ENCODE data around the gene ARHGAP26. TPM values are rescaled to one million over a fixed set of nuclear protein-coding genes. Genes with fewer than 3 reads are reported as not detected.
"Not testable (repeated sequence)": the region's sequence is repeated elsewhere in the genome, so short reads cannot be mapped to it uniquely, and the experiment has no call there.

ARHGAP26 gene
- total RNA-seq, 4 donors from 2014 or later: 11.0 to 23.3 (median 14.3) TPM

DNA sequence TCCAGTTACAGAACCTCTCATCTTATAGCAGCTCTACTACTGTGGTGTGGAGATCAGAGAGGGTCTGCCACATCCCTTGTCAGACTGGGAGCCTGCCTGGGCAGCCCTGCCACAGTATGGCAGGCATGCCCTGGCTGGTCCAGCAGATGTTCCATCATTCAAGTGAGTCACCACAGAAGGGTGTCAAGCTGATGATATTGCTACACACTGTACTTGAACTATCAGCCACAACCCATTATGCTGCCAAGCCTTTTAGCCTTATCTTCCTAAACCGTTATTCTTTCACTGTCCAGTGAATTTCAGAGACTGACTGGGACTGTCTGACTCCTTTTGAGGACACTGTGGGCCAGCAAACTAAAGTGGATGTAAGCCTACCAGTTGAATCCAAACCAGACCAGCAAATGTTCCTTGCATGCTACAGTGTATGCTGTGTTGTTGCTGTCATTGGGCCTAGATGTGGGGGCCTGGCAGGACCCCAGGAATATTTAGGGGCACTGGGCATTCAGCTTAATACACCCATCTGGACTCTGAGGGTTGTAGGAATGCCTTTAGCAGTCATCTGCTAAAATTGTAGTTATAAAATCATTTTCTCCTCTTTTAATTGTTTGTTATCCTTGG, 430.7 kb downstream of the ARHGAP26 start:
- no peak overlapping the region for H3K4me3 ChIP-seq (ENCODE audit: low read depth, poor library complexity, severe bottlenecking)
- DNase-seq (ENCODE audit: low spot score in 2 of 2): peak in 1 of 2 donors; percentile 34
- intact Hi-C loops (cut with DNase I; ENCODE audit: low total_unique reads): no loop called here
- 50 to 68% methylated on average over 1 of the region's 1 CpG for WGBS, 2 donors
- no peak for TF ChIP-seq POLR2A (IDR thresholded peaks at IDR 0.05)
- TF ChIP-seq, protein P1, sequence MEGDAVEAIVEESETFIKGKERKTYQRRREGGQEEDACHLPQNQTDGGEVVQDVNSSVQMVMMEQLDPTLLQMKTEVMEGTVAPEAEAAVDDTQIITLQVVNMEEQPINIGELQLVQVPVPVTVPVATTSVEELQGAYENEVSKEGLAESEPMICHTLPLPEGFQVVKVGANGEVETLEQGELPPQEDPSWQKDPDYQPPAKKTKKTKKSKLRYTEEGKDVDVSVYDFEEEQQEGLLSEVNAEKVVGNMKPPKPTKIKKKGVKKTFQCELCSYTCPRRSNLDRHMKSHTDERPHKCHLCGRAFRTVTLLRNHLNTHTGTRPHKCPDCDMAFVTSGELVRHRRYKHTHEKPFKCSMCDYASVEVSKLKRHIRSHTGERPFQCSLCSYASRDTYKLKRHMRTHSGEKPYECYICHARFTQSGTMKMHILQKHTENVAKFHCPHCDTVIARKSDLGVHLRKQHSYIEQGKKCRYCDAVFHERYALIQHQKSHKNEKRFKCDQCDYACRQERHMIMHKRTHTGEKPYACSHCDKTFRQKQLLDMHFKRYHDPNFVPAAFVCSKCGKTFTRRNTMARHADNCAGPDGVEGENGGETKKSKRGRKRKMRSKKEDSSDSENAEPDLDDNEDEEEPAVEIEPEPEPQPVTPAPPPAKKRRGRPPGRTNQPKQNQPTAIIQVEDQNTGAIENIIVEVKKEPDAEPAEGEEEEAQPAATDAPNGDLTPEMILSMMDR (IDR thresholded peaks at IDR 0.05): no peak

DNA sequence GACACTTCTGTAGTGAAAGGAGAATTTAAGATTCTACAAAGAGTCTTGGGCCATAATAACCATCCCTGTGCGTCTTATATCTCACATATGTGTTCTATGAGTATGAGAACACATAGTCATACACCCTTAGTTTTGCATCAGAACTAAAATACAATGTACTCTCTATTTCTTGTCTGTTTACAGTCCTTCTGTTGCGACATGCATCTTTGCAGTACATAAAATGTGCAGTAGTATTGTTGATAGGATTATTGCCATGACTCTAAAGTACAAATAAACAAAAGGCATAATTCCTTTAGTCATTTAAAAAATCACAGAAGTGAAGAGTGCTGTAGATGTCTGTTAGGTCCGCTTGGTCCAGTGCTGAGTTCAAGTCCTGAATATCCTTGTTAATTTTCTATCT, 431.4 kb downstream of the ARHGAP26 start:
- WGBS, 2 donors: 93 to 95% methylated on average over 3 of the region's 3 CpGs
- no peak for DNase-seq (ENCODE audit: low spot score in 2 of 2)
- intact Hi-C loops (cut with DNase I; ENCODE audit: low total_unique reads): no loop called here
- TF ChIP-seq, protein P1 (IDR thresholded peaks at IDR 0.05): no peak
- TF ChIP-seq POLR2A (IDR thresholded peaks at IDR 0.05): no peak
- no peak overlapping the region for H3K4me3 ChIP-seq (ENCODE audit: low read depth, poor library complexity, severe bottlenecking)

- intact Hi-C loops (cut with DNase I; ENCODE audit: low total_unique reads); H3K4me3 ChIP-seq (ENCODE audit: low read depth, poor library complexity, severe bottlenecking); DNase-seq (ENCODE audit: low spot score in 2 of 2): not testable (repeated sequence)
- WGBS, 2 donors: 88 to 90% methylated on average over 4 of the region's 4 CpGs
Observed at GRCh38 chr5:143203301-143203956, 433.3 kb downstream of the ARHGAP26 start.

DNA sequence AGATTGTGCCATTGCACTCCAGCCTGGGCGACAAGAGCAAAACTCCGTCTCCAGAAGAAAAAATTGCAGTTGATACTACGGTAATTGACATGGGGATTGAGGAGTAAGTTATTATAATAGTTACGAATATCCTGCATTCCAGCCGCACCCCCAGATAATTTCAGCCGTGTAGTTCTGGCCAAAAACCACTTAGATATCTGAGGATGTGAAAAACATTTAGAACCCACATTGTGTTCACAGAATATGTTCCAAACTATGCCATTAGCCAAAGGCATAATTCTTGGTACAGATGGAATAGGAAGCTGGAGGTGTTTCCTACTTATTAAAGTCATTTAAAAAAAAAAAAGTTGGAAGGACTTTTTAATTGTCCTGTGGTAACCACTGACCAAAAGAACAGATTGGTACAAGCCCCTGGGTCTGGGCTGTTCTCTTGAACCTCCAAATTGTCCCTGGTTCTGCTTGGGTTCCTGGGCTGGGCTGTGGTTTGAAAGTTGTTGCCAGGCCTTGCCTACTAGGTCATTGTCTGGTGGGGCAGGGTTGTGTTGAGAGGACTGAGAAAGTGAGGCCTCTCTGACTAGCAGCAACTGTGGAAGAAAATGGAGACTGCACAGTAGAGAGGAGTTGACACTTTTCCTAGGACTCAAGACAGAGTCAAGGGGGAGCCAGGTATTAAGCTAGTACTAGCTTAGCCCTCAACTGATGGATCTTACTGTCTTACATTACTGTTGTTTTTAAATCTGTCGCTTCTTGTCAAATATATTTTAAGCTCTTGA, 434.5 kb downstream of the ARHGAP26 start:
- WGBS, 2 donors: 68 to 73% methylated on average over 7 of the region's 7 CpGs
- no peak overlapping the region for H3K4me3 ChIP-seq (ENCODE audit: low read depth, poor library complexity, severe bottlenecking)
- no peak for DNase-seq (ENCODE audit: low spot score in 2 of 2)
- intact Hi-C loops (cut with DNase I; ENCODE audit: low total_unique reads): no loop called here
- TF ChIP-seq, protein P1 (IDR thresholded peaks at IDR 0.05): no peak
- TF ChIP-seq POLR2A (IDR thresholded peaks at IDR 0.05): no peak

- WGBS, 2 donors: 55 to 75% methylated on average over 3 of the region's 3 CpGs
- intact Hi-C loops (cut with DNase I; ENCODE audit: low total_unique reads): no loop called here
- H3K4me3 ChIP-seq (ENCODE audit: low read depth, poor library complexity, severe bottlenecking): no peak overlapping the region
- TF ChIP-seq, protein P1 (IDR thresholded peaks at IDR 0.05): no peak
- TF ChIP-seq POLR2A (IDR thresholded peaks at IDR 0.05): no peak
- DNase-seq (ENCODE audit: low spot score in 2 of 2): no peak
Observed at GRCh38 chr5:143205386-143205785, 435.2 kb downstream of the ARHGAP26 start.

DNA sequence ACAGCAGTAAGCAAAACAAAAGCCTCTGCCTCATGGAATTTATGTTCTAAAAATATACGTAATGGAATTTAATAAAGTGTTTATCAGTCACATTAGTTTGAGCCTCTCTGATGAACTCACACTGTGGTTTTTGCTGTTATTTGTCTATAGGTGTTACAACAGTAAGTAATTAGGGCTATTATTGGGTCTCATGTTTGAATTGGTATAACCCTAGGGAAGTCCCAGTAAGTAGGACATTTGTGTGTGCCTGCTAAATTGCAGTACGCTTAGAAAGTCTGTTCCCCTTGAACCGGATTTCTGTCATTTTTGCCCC, 435.7 kb downstream of the ARHGAP26 start:
- no peak for TF ChIP-seq POLR2A (IDR thresholded peaks at IDR 0.05)
- TF ChIP-seq, protein P1 (IDR thresholded peaks at IDR 0.05): no peak
- H3K4me3 ChIP-seq (ENCODE audit: low read depth, poor library complexity, severe bottlenecking): no peak overlapping the region
- intact Hi-C loops (cut with DNase I; ENCODE audit: low total_unique reads): no loop called here
- DNase-seq (ENCODE audit: low spot score in 2 of 2): no peak
- WGBS, 2 donors: 59 to 73% methylated on average over 3 of the region's 3 CpGs

Measured in lower leg skin (tissue), 4 donors.